Measurements from ENCODE around the gene ST8SIA5.

ST8SIA5 gene

DNA sequence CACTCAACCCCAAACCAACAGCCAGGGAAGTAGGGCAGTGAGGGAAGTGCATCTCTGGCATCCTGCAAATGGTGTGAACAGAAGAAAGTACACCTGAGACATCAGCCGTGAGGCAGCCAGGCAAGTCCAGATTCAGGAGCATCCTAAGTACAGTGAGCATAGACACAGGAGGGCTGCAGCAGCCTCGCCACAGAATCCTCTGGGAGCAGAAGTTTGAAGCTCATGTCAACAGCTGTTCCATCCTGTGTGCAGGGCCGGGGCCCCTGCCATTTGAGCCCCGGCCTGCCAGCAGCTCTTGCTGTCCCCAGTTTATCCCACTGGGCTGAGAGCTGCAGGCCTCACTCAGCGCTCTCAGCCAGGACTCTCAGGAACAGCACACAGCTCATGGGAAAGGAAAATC lies 114.3 kb downstream of the ST8SIA5 start:
- H3F3A ChIP-seq (ENCODE audit: insufficient read depth, low read length) = no peaks in the 10 kb centered on the region
- H3K4me2 ChIP-seq (ENCODE audit: low read length) = no peak overlapping the region
- H4K20me1 ChIP-seq (ENCODE audit: insufficient read depth, low read length) = no peaks in the 10 kb centered on the region
- no peak overlapping the region for H3K9ac ChIP-seq (ENCODE audit: low read length)
- no peaks in the 10 kb centered on the region for H3K9me2 ChIP-seq (ENCODE audit: low read depth, low read length)
- no peak overlapping the region for H2AFZ ChIP-seq (ENCODE audit: low read length)
- no peaks in the 10 kb centered on the region for H3K36me3 ChIP-seq (ENCODE audit: insufficient read depth, low read length)
- H3K4me3 ChIP-seq (ENCODE audit: low read depth, low read length, poor library complexity, severe bottlenecking) = no peak overlapping the region
- H3K9me3 ChIP-seq (ENCODE audit: low read length) = no peaks in the 10 kb centered on the region
- H3K79me2 ChIP-seq (ENCODE audit: insufficient read depth, low read length) = no peaks in the 10 kb centered on the region
- TF ChIP-seq, protein P1, sequence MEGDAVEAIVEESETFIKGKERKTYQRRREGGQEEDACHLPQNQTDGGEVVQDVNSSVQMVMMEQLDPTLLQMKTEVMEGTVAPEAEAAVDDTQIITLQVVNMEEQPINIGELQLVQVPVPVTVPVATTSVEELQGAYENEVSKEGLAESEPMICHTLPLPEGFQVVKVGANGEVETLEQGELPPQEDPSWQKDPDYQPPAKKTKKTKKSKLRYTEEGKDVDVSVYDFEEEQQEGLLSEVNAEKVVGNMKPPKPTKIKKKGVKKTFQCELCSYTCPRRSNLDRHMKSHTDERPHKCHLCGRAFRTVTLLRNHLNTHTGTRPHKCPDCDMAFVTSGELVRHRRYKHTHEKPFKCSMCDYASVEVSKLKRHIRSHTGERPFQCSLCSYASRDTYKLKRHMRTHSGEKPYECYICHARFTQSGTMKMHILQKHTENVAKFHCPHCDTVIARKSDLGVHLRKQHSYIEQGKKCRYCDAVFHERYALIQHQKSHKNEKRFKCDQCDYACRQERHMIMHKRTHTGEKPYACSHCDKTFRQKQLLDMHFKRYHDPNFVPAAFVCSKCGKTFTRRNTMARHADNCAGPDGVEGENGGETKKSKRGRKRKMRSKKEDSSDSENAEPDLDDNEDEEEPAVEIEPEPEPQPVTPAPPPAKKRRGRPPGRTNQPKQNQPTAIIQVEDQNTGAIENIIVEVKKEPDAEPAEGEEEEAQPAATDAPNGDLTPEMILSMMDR (IDR thresholded peaks at IDR 0.05; ENCODE audit: low read length) = no peak
- TF ChIP-seq EZH2 (IDR thresholded peaks at IDR 0.05; ENCODE audit: borderline replicate concordance, low read length) = no peak
- H3K27ac ChIP-seq (ENCODE audit: low read depth, low read length, poor library complexity, severe bottlenecking) = no peak overlapping the region
- no peaks in the 10 kb centered on the region for H3K27me3 ChIP-seq (ENCODE audit: insufficient read depth, low read length)
- no peaks in the 10 kb centered on the region for H3K4me1 ChIP-seq (ENCODE audit: insufficient read depth, low read length, severe bottlenecking)

DNA sequence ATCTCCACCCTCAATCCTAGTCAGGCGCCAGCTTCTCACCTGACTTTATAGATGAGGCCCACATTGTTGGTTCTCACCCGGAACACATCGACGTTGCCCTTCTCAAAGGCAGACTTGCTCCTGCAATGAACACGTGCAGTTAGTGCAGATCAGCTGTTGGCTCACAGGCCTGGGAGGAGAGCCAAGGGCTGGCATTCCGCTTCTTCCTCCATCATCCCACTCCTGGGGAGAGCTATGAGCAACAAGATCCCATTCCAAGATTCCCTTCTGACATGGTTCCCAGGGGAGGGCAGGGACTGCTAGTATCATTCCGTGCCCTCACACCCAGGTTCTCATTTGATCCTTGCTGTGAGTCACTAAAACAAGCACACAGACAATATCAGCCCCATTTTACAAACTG lies 114.9 kb downstream of the ST8SIA5 start:
- no peaks in the 10 kb centered on the region for H3K9me3 ChIP-seq (ENCODE audit: low read length)
- no peaks in the 10 kb centered on the region for H3K9me2 ChIP-seq (ENCODE audit: low read depth, low read length)
- no peaks in the 10 kb centered on the region for H4K20me1 ChIP-seq (ENCODE audit: insufficient read depth, low read length)
- H3K4me3 ChIP-seq (ENCODE audit: low read depth, low read length, poor library complexity, severe bottlenecking) = no peak overlapping the region
- H3K27ac ChIP-seq (ENCODE audit: low read depth, low read length, poor library complexity, severe bottlenecking) = no peak overlapping the region
- no peak overlapping the region for H2AFZ ChIP-seq (ENCODE audit: low read length)
- H3K4me2 ChIP-seq (ENCODE audit: low read length) = no peak overlapping the region
- no peaks in the 10 kb centered on the region for H3K79me2 ChIP-seq (ENCODE audit: insufficient read depth, low read length)
- no peak overlapping the region for H3K9ac ChIP-seq (ENCODE audit: low read length)
- H3K27me3 ChIP-seq (ENCODE audit: insufficient read depth, low read length) = no peaks in the 10 kb centered on the region
- H3K4me1 ChIP-seq (ENCODE audit: insufficient read depth, low read length, severe bottlenecking) = no peaks in the 10 kb centered on the region
- H3F3A ChIP-seq (ENCODE audit: insufficient read depth, low read length) = no peaks in the 10 kb centered on the region
- no peaks in the 10 kb centered on the region for H3K36me3 ChIP-seq (ENCODE audit: insufficient read depth, low read length)
- TF ChIP-seq EZH2 (IDR thresholded peaks at IDR 0.05; ENCODE audit: borderline replicate concordance, low read length) = no peak
- TF ChIP-seq, protein P1 (IDR thresholded peaks at IDR 0.05; ENCODE audit: low read length) = no peak

DNA sequence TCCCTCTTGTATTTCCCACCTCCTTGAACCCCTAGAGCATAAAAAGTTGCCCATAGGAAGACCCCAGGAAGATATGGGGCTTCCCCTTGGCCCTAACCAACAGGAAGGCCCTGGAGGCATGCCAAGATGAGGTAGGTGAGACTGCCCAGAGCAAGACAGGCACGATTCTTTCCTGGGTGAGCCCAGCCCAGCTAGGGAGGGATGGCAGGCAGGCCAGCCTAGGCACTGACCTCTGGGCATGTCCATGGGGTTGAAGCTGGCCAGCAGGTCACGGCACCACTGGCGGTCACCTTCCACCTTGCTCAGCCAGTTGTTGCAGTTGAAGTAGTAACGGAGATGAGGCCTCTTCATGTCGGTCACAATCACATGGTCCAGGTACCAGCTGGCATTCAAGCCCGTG lies 117.5 kb downstream of the ST8SIA5 start:
- Histone ChIP-seq H3K36me3 (ENCODE audit: insufficient read depth, low read length) (no peaks in the 10 kb centered on the region), H3K27ac (ENCODE audit: low read depth, low read length, poor library complexity, severe bottlenecking) (no peak overlapping the region), H3K9ac (ENCODE audit: low read length) (no peak overlapping the region), H4K20me1 (ENCODE audit: insufficient read depth, low read length) (no peaks in the 10 kb centered on the region), H3K9me3 (ENCODE audit: low read length) (no peaks in the 10 kb centered on the region), H3K4me3 (ENCODE audit: low read depth, low read length, poor library complexity, severe bottlenecking) (no peak overlapping the region), H3K27me3 (ENCODE audit: insufficient read depth, low read length) (no peaks in the 10 kb centered on the region), H3F3A (ENCODE audit: insufficient read depth, low read length) (no peaks in the 10 kb centered on the region), H3K9me2 (ENCODE audit: low read depth, low read length) (no peaks in the 10 kb centered on the region), H3K4me1 (ENCODE audit: insufficient read depth, low read length, severe bottlenecking) (no peaks in the 10 kb centered on the region), H3K79me2 (ENCODE audit: insufficient read depth, low read length) (no peaks in the 10 kb centered on the region), H3K4me2 (ENCODE audit: low read length) (no peak overlapping the region), H2AFZ (ENCODE audit: low read length) (no peak overlapping the region)
- TF ChIP-seq EZH2 (IDR thresholded peaks at IDR 0.05; ENCODE audit: borderline replicate concordance, low read length) = no peak
- TF ChIP-seq, protein P1 (IDR thresholded peaks at IDR 0.05; ENCODE audit: low read length) = no peak

Measured in OCI-LY1 (cell line).